HG02623 (cell line): ENCODE results near the gene ITPK1.

Experiments used
- ATAC-seq: cut with Tn5 transposase; IDR thresholded peaks from one replicate; pipeline ENCODE4 v1.9.1; 2021; ENCODE audit warnings: moderate library complexity; ENCODE audit not compliant: unreplicated experiment

Gene ITPK1

DNA sequence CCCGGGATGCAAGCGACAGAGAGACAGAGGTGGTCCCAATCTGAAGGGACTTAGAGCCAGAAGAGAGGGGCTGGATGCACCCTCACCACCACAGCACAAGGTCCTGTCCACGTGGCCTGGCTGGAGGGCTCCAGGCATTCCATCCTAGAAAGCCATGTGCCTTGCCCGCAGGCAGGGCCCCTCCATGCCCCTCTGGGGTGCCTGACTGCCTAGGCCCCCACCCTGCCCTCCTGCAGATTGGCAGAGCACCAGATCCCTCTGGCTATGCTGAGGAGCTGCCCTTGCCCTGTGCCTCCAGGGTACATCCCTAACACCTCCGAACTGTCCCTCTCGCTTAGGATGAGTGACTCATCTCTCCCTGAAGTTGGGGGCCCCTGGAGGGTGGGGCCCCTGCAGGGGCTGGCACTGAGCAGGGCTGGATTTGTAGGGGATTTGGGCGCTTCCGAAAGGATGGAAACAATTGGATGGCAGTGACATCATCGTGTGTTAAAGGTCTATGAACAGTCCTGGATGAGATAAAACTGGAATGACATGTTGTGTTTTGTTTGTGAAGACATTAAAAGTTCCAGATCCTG is 141.8 kb downstream of the ITPK1 start:
- ATAC-seq, result no peak

DNA sequence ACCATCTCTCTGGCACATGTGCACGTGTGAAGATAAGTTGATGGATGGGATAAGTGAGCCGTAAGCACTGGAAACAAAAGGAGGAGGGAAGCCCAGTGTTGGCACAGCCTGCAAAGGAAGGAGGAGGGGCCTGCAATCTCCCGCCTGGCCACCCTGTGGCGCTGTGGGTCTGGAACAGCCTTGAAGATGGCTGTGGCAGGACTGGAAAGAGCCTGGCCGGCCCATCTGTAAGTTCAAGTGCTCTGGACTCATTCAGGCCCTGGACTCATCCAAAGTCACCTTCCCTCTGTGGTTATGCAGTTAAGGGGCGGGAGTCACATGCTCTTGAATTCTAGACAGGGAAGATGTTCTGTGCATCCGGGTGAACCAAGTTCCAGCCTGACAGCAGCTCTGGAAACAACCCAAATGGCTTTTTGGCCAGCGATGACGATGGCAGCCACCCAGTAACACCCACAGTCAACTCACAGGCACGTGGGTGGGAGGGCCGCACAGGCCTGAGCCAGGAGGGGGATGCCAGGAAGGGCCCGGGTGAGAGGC is 142.4 kb downstream of the ITPK1 start:
- no peak for ATAC-seq

DNA sequence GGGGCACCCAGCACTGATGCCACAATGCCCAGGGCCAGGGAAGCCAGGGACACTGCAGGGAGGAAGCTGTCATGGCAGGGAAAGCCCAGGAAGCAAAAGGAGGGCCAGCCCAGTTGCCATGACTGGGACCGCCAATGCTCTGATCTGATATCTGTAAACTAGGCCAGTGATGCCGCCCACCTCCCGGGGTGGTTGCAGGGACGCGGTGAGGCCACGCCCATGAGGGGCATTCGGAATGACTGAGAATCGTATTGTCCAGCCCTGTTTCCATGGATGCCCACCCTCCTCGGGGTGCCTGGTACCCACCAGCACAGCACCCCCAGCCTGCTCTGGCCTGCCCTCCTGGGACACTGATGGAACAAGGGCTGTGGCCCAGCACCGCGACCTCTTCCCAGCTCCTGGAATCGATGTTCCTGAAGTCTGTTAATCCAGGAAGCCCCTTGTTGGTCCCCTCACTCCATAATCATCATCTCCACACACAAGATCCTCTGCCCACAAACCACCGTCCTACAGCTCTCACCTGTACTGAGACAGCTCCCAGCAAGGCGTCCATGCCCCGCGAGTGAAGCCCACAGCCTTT is 144.0 kb downstream of the ITPK1 start:
- ATAC-seq, result no peak

DNA sequence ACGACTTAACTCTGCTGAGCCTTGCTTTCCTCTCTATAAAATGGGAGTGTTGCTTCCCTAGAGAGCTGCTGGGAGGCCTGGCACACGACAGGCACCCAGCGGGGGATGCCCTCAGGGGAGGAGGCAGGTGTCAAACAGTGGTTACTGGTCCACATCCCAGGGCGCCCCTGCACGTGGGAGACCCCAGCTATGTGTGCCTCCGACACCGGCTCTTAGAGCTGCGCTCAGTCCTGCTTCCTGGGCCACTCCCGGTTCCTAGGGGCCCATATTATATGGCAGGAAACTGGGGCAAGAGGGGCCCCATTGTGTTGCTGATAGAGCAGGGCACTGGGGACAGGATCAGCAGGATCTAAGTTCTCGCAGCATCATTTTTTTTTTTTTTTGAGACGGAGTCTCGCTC is 145.5 kb downstream of the ITPK1 start:
- no peak for ATAC-seq

DNA sequence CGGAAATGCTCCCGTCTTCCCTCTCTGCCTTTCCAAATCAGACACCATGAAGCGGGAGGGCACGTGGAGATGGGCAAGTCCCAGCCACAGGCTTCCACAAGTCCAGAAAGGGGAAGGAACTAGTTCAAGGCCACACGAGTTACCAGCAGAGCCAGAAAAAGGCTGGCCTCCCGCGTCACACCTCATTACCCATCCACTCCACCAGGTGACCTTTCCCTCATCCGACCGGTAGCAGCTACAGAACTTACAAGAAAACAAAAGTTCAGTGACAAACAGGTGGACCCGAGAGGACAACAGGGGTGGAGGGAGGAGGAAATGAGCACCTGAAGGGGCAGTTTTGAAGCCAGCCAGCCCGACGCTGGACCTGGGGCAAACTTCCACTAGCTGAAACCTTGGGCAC is 145.9 kb downstream of the ITPK1 start:
- ATAC-seq, result no peak

DNA sequence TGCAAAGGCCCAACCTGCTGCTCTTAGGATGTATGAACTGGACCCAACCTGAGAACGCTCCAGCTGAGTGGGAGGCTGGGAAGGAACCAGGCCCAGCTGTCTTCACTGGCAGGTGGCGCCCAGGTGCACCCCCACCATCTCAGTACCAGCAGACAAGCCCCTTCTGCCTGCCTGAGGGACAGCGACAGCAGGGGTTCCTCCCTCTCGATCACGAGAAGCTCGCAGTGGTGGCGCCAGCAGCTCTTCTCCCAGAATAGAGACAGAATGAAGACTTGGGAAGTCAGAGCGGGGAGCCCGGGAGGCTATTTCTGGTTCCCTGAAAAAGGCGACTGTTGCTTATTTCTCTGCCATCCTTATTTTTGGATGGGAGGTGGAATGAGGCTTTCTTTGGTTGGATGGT is 146.3 kb downstream of the ITPK1 start:
- ATAC-seq, result no peak

DNA sequence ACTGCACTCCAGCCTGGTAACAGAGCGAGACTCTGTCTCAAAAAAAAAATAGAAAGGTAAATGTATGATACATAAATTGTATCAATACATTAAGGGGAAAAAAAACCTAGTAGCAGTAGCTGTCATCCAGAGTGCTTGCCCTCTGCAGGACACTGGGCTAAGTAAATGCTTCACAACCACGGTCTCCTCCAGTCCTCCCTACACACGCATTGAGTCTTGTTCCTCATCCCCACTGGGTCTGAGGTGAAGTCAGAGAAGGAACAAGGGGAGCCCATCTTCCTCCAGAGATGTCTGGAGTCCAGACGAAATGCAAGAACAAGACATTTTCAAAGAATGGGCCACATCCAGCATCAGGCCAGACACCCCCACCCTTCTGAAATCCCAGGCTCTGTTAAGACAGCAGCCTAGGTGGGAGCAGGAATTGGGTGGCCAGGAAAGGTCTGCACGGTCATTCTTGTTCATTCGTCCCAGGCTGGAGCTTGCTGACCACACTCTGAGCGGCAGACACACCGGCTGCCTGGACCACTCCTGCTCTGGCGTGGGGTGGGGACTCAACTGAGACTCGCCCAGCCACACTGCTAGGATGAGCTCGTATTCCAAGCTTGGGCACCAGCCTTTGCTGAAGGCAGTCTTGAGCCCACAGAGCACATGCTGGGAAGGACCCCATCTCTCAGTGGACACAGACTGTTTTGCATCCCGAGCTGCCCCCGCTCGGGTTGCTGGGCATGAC is 147.3 kb downstream of the ITPK1 start:
- ATAC-seq, result no peak

DNA sequence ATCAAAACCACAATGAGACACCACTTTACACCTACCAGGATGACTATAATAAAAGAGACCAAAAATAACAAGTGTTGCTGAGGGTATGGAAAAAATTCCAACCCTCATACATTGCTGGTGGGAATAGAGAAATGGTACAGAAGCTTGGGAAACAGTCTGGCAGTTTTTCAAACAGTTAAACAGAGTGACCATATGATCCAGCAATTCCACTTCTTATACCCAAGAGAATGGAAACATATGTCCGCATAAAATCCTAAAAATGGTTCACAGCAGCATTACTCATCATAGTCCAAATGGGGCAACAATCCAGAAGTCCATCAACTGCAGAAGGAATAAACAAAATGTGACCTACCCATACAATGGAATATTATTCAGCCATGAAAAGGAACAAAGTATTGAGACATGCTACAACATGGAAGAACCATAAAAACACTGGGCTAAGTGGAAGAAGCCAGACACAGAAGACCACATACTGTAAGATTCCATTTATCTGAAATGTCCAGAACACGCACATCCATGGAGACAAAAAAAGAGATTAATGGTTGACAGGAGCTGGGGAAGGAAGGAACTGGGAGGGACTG is 148.3 kb downstream of the ITPK1 start:
- no peak for ATAC-seq

DNA sequence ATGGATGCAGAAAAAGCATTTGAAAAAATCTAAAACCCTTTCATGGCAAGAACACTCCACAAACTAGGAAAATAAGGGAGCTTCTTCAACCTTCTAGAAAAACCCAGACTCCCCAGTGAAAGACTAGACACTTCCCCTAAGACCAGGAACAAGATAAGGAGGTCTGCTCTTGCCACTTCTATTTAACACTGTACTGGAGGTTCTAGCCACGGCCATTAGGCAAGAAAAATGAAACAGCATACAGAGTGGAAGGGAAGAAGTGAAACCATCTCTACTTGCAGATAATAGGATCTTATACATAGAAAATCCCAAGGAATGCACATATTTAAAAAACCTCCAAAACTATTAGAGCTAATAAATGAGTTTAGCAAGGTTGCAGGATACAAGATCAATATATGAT is 150.4 kb downstream of the ITPK1 start:
- ATAC-seq, result no peak

DNA sequence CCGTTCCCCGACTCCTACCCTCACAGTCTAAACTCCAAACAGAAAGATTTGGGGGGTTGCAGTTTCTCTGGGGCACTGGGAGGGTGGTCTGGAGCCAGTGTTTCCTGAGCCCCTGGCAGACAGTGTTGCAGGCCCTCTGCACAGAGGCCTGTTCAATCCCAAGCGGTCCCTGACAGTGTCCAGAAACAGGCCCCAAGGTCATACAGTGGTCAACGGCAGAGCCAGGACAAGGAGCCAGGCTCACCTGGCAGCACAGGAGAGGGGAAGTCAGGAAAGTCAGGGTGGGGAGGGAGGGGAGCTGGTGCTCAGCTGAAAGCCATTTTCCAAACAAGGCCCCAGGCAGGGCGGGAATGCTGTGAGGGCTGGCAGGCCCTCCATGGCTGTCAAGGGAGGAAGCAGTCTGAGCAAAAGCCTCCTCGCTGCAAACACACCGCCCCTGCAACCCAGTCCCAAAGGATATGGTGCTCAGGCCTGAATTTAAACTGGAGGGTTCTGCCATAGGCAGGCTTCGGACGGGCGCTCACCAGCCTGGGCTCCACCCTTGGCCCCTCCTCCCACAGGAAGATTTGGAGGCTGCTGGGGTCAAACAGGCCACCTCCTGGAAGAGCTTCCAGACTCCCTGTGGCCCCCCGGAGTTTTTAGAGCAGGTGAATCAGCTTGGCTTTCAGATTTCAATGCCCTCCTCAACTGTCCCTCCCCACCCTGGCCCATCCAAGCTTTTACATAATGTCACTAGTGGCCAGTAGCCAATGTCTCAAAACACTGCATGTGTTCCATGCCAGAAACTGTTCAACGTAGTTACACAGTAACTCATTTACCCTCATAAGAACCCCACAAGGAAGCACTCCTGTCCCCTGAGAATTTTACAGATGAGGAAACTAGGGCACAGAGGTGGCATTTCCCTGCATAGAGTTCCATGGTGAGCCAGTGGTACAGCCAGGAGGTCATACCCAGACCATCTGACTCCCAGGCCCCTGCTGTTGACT is 151.3 kb downstream of the ITPK1 start:
- ATAC-seq, result no peak

DNA sequence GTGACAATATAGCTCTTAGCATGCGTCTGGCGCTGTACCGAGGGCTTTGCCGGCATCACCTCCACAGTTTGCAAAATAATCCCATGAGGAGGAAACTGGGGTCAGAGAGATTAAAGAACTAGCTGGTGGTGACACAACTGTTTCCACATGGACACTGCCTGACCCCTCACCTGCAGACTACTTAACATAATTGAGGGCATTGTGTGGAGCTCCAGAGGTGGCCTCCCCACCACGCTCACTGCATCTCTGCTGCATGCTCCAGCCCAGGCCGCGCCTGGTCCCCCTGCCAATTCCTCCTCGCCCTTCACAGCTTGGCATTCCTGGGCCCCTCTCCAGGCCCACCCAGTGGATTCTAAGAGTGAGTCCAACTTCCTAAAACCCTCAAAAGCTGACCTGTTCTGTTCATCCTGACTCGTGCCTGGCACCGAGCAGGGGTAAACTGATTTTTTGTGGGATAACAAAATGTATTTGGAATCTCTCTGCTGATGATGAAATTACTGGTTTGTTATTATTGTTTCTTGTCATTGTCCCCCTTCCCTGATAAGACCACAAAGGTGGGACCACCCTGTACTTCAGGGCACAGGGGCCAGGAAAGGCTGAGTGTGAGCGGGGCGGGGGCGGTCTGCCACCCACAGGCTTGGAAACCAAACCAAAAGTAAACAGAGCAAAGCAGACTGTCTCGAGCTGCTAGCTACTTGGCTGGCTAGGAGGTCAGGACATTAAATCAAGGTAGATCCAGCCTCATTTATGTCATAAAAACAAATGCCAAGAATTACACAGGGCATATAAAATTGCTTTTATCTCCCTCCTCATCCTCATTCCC is 152.2 kb downstream of the ITPK1 start:
- ATAC-seq, result no peak

DNA sequence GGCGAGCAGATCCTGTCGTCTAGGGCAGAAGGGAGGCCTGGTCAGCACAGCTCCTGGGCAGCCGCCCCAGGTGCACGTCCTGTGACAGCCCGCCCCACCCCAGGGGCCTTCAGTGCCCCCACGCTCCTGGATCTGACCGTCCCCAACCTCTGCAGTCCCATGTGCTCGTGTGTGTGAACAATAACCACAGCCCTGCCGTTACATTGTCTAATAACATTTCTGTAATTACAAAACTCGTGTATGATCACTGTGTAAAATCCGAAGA is 153.0 kb downstream of the ITPK1 start:
- no peak for ATAC-seq

DNA sequence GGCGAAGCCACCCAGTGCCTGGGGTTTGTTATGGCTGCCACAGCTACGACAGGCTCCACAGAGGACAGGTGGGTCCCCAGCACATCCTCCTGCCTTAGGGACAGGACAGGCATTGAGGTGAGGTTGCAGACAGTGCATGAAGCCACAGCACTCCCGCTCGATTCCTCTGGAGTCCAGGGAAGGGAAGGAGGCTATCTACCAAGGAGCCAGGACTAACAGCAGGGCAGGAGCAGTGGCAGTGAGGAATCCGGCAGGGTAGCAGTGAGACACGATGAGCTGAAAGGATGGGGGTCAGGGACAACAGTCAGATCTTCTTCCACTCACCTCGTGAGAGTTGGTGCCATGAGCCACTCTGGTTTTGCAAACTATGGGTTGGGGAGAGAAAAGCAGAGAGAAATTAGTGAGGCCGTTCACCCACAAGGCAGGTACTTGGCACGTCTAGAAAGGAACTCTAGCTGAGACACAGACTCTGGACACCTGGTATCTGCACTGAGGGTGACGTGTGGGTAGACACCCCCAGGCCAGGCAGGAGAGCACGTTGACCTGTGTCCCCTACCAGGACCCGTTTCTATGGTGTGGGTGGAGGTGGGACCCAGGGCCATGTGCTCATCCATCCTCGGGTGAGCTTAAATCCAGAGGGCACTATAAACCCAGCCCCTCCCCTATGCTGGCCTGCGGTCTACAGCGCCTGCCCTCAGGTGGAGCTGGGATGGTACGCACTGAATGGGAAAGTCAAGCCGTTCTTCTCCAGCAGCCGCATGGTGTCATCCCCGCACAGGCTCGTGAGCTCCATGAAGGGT is 153.5 kb downstream of the ITPK1 start:
- no peak for ATAC-seq

DNA sequence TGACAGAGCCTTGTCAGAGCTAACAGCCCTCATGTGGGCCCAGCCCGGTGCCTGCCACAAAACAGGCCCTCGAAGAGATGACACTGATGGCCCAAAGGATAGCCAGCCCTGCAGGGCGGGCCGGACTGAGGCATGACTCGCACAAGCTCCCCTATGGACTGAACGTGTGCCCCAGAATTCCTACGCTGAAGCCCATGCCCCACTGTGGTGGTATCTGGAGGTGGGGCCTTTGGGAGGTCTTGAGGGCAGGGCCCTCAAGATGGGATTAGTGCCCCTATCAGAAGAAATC is 154.2 kb downstream of the ITPK1 start:
- ATAC-seq, result no peak

DNA sequence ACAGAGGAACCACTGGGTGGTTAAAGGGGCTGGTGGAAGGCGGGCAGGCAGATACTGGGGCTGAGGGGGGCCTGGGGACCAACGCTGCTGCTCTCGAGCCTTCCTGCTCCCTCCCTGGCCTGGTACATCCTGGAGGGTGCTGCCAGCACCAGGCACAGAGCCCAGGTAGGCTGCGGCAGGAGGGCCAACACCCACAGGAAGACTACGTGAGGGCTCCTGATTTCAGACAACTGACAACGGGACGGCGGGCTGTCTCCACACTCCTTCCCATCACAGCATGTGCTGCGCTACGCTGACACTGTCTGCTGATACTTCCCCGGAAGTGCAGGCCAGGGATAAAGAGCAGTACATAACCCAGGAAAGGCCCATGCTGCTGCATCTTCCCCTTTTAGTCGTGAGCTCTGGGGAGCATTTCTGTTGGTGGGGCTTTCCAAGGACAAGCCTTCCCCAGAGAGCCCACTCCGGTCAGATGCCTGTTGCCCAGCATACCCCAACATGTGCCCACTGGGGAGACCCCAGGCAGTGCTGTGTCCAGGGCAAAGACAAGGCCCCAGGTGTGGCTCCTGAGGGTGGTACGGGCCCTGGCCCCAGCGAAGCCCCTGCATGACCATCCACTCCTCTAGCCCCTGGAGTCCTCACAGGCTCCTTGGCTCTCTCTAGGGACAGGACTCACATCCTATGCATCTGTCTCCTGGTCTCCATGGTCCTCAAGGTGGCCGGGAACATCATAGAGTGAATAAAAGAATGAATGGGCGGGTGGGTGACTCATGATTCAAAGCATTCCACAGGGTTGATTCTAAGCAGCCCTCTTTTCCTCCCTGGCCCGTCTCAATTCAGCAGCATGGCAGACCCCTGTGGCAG is 154.8 kb downstream of the ITPK1 start:
- ATAC-seq, result no peak

DNA sequence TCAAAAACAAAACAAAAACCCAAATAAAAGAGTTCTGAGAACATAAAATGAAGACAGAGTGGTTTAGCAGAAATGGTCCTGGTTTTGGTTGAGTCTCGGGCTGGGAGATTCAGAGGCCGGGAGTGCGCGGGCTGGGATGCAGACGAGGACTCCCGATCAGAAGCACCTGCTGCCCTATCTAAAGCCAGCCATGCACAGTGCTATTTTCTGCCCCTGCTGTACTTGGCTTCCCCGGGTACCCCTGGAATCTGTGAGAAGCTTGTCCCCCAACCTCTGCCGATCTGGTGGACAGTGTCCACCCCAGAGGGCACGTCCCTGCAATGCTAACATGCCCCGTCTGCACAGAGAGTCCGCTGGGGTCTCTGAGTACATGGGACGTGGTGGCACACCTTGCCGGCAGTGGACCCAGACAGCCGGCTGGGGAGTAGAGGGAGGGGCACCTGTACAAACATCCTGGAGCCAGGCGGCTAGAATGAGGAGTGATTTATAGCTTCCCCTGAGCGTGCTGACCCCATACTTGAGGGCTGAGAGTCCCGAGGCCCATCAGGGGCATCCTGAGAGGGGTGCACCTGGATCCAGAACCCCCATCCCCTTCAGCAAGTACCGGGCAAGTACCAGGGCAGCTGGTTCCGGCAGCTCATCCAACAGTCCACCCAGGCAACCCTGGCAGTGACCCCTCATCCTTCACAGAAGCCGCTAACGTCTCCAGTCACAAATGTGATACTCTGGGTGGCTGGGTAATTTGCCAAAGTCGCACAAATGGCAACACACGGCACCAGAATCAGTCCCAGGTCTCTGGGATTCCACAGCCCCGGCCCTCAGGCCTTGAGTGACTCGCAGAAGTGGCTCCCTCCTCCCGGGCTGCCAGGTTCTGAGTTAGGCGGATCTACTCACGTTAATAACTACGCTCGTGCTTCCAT is 155.7 kb downstream of the ITPK1 start:
- ATAC-seq, result no peak

DNA sequence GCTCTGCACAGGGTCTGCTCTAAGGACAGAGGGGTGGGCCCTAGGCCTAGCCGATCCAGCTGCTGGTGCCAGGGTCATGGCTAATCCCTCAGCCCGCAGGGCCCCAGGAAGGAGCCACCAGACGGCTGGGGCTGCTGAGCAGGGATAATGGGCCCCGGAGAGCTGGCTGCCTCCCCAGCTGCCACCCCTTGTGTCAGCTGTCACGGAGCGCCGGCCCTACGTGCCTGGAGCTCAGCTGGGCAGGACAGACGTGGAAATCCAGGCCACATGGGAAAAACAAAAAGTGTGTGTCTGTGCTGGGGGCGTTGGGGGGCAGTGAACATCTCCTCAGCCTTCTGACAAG is 156.6 kb downstream of the ITPK1 start:
- ATAC-seq, result no peak
